ENCODE data around the gene ENPP1.
"Not testable (repeated sequence)": the region's sequence is repeated elsewhere in the genome, so short reads cannot be mapped to it uniquely, and the experiment has no call there.

The ENPP1 gene

GRCh38 chr6:131897050-131897435 lies 89.2 kb downstream of the ENPP1 start:
- Histone ChIP-seq H3K4me1 (ENCODE audit: control insufficient read depth in 1 of 2, insufficient read depth in 1 of 2, low read depth in 1 of 2, low read length in 1 of 2) (no peaks in the 10 kb centered on the region), H3K4me3 (ENCODE audit: low read depth in 1 of 2, low read length in 1 of 2) (no peak overlapping the region), H3K9me3 (no peaks in the 10 kb centered on the region), H3K27ac (no peak overlapping the region), H3K27me3 (no peaks in the 10 kb centered on the region), H3K36me3 (no peaks in the 10 kb centered on the region)
- no peak for TF ChIP-seq CTCF (IDR thresholded peaks at IDR 0.05)

- no peak overlapping the region for H3K4me3 ChIP-seq (ENCODE audit: low read depth in 1 of 2, low read length in 1 of 2)
- H3K27ac ChIP-seq = no peak overlapping the region
- no peaks in the 10 kb centered on the region for H3K4me1 ChIP-seq (ENCODE audit: control insufficient read depth in 1 of 2, insufficient read depth in 1 of 2, low read depth in 1 of 2, low read length in 1 of 2)
- no peak for TF ChIP-seq CTCF (IDR thresholded peaks at IDR 0.05)
- H3K27me3 ChIP-seq = no peaks in the 10 kb centered on the region
- no peaks in the 10 kb centered on the region for H3K9me3 ChIP-seq
- H3K36me3 ChIP-seq = no peaks in the 10 kb centered on the region
Measured at GRCh38 chr6:131897621-131898020, 89.8 kb downstream of the ENPP1 start.

- TF ChIP-seq CTCF (IDR thresholded peaks at IDR 0.05) = no peak
- Histone ChIP-seq H3K27me3 (no peaks in the 10 kb centered on the region), H3K4me3 (ENCODE audit: low read depth in 1 of 2, low read length in 1 of 2) (no peak overlapping the region), H3K4me1 (ENCODE audit: control insufficient read depth in 1 of 2, insufficient read depth in 1 of 2, low read depth in 1 of 2, low read length in 1 of 2) (no peaks in the 10 kb centered on the region), H3K36me3 (no peaks in the 10 kb centered on the region), H3K9me3 (no peaks in the 10 kb centered on the region), H3K27ac (no peak overlapping the region)
Measured at GRCh38 chr6:131898718-131899117, 90.9 kb downstream of the ENPP1 start.

GRCh38 chr6:131900231-131900630 lies 92.4 kb downstream of the ENPP1 start:
- H3K4me3 ChIP-seq (ENCODE audit: low read depth in 1 of 2, low read length in 1 of 2) = no peak overlapping the region
- TF ChIP-seq CTCF (IDR thresholded peaks at IDR 0.05) = no peak
- H3K27me3 ChIP-seq = no peaks in the 10 kb centered on the region
- no peaks in the 10 kb centered on the region for H3K4me1 ChIP-seq (ENCODE audit: control insufficient read depth in 1 of 2, insufficient read depth in 1 of 2, low read depth in 1 of 2, low read length in 1 of 2)
- no peaks in the 10 kb centered on the region for H3K36me3 ChIP-seq
- no peak overlapping the region for H3K27ac ChIP-seq
- H3K9me3 ChIP-seq = no peaks in the 10 kb centered on the region

- H3K27me3 ChIP-seq; H3K4me3 ChIP-seq (ENCODE audit: low read depth in 1 of 2, low read length in 1 of 2); H3K36me3 ChIP-seq; H3K27ac ChIP-seq; H3K9me3 ChIP-seq; H3K4me1 ChIP-seq (ENCODE audit: control insufficient read depth in 1 of 2, insufficient read depth in 1 of 2, low read depth in 1 of 2, low read length in 1 of 2): not testable (repeated sequence)
Measured at GRCh38 chr6:131901326-131901873, 93.6 kb downstream of the ENPP1 start.

- H3K27me3 ChIP-seq; H3K4me1 ChIP-seq (ENCODE audit: control insufficient read depth in 1 of 2, insufficient read depth in 1 of 2, low read depth in 1 of 2, low read length in 1 of 2); H3K4me3 ChIP-seq (ENCODE audit: low read depth in 1 of 2, low read length in 1 of 2); H3K36me3 ChIP-seq; H3K27ac ChIP-seq; H3K9me3 ChIP-seq: not testable (repeated sequence)
Measured at GRCh38 chr6:131903734-131904133, 95.9 kb downstream of the ENPP1 start.

GRCh38 chr6:131908787-131909186 lies 101.0 kb downstream of the ENPP1 start:
- not testable (repeated sequence) for H3K4me3 ChIP-seq (ENCODE audit: low read depth in 1 of 2, low read length in 1 of 2); H3K4me1 ChIP-seq (ENCODE audit: control insufficient read depth in 1 of 2, insufficient read depth in 1 of 2, low read depth in 1 of 2, low read length in 1 of 2); H3K36me3 ChIP-seq; H3K27ac ChIP-seq; H3K9me3 ChIP-seq
- peaks cover 31% of the 10 kb centered on the region for H3K27me3 ChIP-seq
